SKM-1 treated with dmso at 0.1 percent for 144 hours (cell line): Measurements from ENCODE around the gene CTBP1.

Source experiments
- DNase-seq: peaks from one replicate; lab custom pipeline; 2025; ENCODE audit not compliant: unreplicated experiment; lab: John Stamatoyannopoulos, UW

Gene CTBP1

GRCh38 chr4:1199556-1200331 is 49.2 kb downstream of the CTBP1 start:
- no peak for DNase-seq

- no peak for DNase-seq
These were observed 50.7 kb downstream of the CTBP1 start for GRCh38 chr4:1198098-1198844.

GRCh38 chr4:1196421-1197183 is 52.3 kb downstream of the CTBP1 start:
- no peak for DNase-seq

- DNase-seq = no peak
These were observed 53.0 kb downstream of the CTBP1 start for GRCh38 chr4:1195891-1196401.

GRCh38 chr4:1195109-1195671 is 53.7 kb downstream of the CTBP1 start:
- DNase-seq = no peak

- no peak for DNase-seq
These were observed 54.7 kb downstream of the CTBP1 start for GRCh38 chr4:1194010-1194900.

GRCh38 chr4:1193206-1194009 is 55.5 kb downstream of the CTBP1 start:
- DNase-seq = no peak

GRCh38 chr4:1192493-1193205 is 56.3 kb downstream of the CTBP1 start:
- DNase-seq = no peak

- DNase-seq = no peak
These were observed 56.8 kb downstream of the CTBP1 start for GRCh38 chr4:1192091-1192492.

GRCh38 chr4:1191621-1192020 is 57.3 kb downstream of the CTBP1 start:
- DNase-seq = no peak

GRCh38 chr4:1187182-1187581 is 61.7 kb downstream of the CTBP1 start:
- no peak for DNase-seq

- peak; percentile 81 for DNase-seq
These were observed 64.8 kb downstream of the CTBP1 start for GRCh38 chr4:1183985-1184773.

- no peak for DNase-seq
These were observed 66.6 kb downstream of the CTBP1 start for GRCh38 chr4:1182313-1182712.

- no peak for DNase-seq
These were observed 68.3 kb downstream of the CTBP1 start for GRCh38 chr4:1180663-1181062.

GRCh38 chr4:1179976-1180375 is 69.0 kb downstream of the CTBP1 start:
- DNase-seq = no peak

- no peak for DNase-seq
These were observed 69.9 kb downstream of the CTBP1 start for GRCh38 chr4:1179089-1179441.

- no peak for DNase-seq
These were observed 70.4 kb downstream of the CTBP1 start for GRCh38 chr4:1178300-1179088.
